DOHH2 (cell line): ENCODE measurements around the gene DAO.

Experiments used
- EZH2phosphoT487 ChIP-seq: fragments of 200-600 bp; sonication (generic); IDR thresholded peaks from 2 replicates; pipeline ENCODE4 v1.6.1; 2017; ENCODE audit warnings: borderline replicate concordance, mild to moderate bottlenecking, antibody characterized with exemption, low read length, moderate library complexity, mixed read lengths
- TF ChIP-seq, protein P1 (sequence below): fragments of 200-600 bp; sonication (generic); IDR thresholded peaks from one replicate; pipeline ENCODE4 v1.5.1; 2014; ENCODE audit warnings: antibody characterized with exemption, mild to moderate bottlenecking, low read depth, low read length; ENCODE audit not compliant: poor library complexity, severe bottlenecking

DNA sequence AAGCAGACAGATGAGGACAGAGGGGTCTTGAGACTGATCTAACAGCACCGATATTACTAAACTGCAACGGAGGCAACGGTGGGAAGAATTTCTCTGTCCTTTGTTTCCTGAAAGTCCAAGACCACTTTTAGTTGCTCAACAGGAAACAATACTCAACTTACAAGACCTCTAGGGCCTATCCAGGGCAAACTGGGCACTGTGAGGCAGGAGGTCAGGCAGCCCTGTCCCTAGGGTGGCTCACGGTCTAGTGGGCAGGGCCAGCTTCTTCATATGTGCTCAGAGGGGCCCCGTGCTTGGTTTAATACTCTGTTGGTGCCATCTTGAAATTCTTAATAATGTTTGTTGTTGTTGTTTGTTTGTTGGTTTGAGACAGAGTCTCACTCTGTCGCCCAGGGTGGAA lies 36.7 kb upstream of the DAO start:
- TF ChIP-seq, protein P1, sequence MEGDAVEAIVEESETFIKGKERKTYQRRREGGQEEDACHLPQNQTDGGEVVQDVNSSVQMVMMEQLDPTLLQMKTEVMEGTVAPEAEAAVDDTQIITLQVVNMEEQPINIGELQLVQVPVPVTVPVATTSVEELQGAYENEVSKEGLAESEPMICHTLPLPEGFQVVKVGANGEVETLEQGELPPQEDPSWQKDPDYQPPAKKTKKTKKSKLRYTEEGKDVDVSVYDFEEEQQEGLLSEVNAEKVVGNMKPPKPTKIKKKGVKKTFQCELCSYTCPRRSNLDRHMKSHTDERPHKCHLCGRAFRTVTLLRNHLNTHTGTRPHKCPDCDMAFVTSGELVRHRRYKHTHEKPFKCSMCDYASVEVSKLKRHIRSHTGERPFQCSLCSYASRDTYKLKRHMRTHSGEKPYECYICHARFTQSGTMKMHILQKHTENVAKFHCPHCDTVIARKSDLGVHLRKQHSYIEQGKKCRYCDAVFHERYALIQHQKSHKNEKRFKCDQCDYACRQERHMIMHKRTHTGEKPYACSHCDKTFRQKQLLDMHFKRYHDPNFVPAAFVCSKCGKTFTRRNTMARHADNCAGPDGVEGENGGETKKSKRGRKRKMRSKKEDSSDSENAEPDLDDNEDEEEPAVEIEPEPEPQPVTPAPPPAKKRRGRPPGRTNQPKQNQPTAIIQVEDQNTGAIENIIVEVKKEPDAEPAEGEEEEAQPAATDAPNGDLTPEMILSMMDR: no peak
- no peak for TF ChIP-seq EZH2phosphoT487
